Urothelium cell line (cell line): Measurements from ENCODE around the gene BZW1.
"Not testable (repeated sequence)": the region's sequence is repeated elsewhere in the genome, so short reads cannot be mapped to it uniquely, and the experiment has no call there.

Experiments used
- DNase-seq: peaks from one replicate; pipeline ENCODE4 v3.0.0; 2011; ENCODE audit warnings: low spot score, mixed read lengths
- FAIRE-seq: peaks from 2 replicates; lab custom pipeline; 2011; peaks lifted over from hg19 to GRCh38; lab: Jason Lieb, UNC

Gene BZW1

DNA sequence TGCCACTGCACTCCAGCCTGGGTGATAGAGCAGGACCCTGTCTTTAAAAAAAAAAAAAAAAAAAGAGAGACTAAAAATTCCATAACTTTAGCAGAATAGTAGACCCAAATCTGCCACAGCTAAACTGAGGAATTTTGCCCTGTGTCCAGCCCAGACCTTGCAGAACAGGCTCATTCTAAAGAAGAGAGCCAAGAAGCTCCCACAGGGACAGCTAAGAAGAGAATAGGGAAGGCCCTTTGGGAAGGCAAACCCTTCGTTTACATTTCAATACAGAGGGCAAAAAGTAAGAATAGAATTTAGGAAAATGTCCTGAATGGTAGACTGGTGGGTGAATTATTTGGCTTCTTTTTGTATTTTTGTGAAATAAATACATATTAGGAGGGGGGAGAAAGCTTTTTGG lies 21.5 kb upstream of the BZW1 start:
- FAIRE-seq (no peak), DNase-seq (no peak)

DNA sequence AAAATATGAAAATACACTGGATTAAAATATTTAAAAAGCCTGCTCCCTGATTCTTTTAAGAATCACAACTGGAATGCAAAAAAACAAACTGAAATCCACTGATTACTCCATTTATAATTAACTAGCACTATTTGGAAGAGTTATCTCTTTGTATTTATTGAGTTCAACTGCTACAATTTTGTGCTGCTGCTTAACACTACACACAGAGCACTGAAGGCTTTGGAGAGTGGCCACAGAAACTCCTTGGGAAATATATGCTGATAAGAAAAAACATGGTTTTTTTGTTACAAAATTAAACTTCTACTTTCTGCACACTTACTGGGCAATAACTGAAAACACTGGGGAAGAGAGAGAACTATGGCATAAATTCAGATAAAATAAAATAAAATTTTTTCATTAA lies 19.8 kb upstream of the BZW1 start:
- no peak for FAIRE-seq
- no peak for DNase-seq

DNA sequence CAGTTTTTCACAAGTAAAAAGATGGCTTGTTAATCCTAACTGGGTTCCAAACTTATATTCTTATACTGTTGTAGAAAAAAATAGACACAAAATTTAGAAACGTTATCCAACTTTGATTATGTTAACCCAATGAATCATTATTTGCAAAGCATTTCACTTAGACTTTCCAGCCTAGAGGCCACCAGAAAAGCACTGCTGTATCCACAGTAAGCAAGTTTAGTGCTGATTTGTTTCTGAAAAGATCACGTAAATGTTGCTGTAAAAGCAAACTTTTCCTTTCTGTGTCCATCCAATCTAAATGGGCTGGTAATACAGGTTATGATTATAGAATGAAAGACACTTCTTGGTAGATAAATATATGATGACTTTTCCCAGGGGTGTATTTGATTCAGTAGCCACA lies 17.6 kb upstream of the BZW1 start:
- no peak for DNase-seq
- FAIRE-seq = no peak

GRCh38 chr2:200795028-200795440 lies 16.7 kb upstream of the BZW1 start:
- DNase-seq (no peak), FAIRE-seq (no peak)

- FAIRE-seq (no peak), DNase-seq (no peak)
Observed at GRCh38 chr2:200796561-200796960, 15.1 kb upstream of the BZW1 start.

DNA sequence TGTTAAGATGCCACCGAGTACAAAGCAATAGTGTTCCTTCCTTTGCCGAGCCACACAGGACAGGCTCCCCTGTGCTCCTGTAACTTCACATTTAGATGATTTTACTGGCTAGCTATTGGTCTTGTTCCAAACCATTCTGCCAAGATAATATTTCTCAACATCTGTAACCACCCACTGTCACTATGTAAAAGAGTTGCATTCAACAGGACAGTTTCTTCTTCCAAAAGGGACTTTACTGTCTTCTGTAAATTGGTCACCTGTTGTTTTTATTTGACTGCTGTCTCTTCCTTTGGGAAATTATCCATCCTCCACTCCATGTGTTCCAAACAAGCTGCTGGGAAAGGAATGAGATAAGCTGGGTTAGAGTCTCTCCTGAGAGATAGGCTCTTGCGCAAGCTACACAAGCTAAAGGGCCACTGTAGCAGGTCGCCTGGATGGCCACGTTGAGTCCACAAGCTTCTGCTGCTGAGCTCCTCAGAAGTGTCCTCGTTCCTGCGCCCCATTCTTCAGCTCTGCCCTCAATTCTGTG lies 14.4 kb upstream of the BZW1 start:
- no peak for DNase-seq
- no peak for FAIRE-seq

DNA sequence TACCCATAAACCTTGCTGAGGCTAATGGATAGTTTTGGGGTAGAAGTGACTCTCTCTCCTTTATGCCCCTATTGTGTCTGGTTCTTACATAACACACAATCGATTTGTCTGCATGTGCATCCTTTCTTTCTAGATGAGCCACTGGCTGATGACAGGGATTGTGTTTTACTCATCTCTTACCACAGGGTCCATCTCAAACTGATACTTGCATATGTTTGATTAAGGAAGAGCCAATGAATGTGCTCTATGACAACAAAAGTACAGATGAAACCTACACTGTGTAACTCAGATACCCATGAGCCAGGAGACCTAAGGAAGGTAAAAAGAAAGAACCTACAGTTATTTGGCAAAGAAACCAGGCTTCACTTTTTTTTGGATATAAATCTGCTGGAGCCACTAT lies 13.2 kb upstream of the BZW1 start:
- FAIRE-seq = no peak
- no peak for DNase-seq

- FAIRE-seq = no peak
- no peak for DNase-seq
Observed at GRCh38 chr2:200800458-200800857, 11.3 kb upstream of the BZW1 start.

GRCh38 chr2:200801431-200801830 lies 10.3 kb upstream of the BZW1 start:
- not testable (repeated sequence) for DNase-seq, FAIRE-seq

GRCh38 chr2:200809506-200810251 lies 2.0 kb upstream of the BZW1 start:
- FAIRE-seq (no peak), DNase-seq (no peak)

GRCh38 chr2:200810252-200810997 lies 1.3 kb upstream of the BZW1 start:
- FAIRE-seq (no peak), DNase-seq (no peak)

- FAIRE-seq (no peak), DNase-seq (no peak)
Observed at GRCh38 chr2:200810998-200811332, 745 bp upstream of the BZW1 start.

GRCh38 chr2:200812122-200813022 lies 662 bp downstream of the BZW1 start:
- FAIRE-seq (no peak), DNase-seq (peak; percentile 75)

GRCh38 chr2:200814276-200814815 lies 2.6 kb downstream of the BZW1 start:
- DNase-seq = no peak
- no peak for FAIRE-seq

- no peak for DNase-seq
- FAIRE-seq = no peak
Observed at GRCh38 chr2:200814917-200815316, 3.2 kb downstream of the BZW1 start.

- not testable (repeated sequence) for DNase-seq, FAIRE-seq
Observed at GRCh38 chr2:200818732-200819131, 7.0 kb downstream of the BZW1 start.

DNA sequence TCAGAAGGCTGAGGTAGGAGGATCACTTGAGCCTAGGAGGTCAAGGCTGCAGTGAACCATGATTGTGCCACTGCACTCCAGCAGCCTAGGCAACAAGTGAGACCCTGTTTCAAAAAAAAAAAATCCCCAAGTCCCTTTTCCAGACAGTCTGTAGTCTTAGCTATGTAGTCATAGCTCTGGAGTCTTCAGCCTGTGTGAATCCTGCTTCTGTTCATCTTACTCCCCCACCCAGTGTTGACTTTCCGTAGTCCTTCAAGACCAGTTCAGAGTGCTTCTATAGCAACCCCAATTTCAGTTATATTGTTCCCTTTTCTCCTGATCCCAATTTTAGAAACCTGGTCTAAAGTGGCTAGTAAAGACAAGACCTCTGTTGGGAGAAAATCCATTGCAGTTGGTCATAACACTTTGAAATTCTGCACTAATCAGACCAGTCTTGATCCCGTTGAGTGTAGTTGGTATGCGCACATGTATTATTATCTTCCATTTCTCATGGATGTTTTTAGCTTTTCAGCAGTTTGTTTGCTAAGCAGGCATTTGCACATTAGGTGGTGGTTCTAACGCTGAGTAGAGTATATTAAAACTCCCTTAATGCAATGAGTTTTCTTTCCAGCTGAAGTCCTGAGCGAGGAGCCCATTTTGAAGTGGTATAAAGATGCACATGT lies 9.0 kb downstream of the BZW1 start:
- no peak for DNase-seq
- FAIRE-seq = no peak

DNA sequence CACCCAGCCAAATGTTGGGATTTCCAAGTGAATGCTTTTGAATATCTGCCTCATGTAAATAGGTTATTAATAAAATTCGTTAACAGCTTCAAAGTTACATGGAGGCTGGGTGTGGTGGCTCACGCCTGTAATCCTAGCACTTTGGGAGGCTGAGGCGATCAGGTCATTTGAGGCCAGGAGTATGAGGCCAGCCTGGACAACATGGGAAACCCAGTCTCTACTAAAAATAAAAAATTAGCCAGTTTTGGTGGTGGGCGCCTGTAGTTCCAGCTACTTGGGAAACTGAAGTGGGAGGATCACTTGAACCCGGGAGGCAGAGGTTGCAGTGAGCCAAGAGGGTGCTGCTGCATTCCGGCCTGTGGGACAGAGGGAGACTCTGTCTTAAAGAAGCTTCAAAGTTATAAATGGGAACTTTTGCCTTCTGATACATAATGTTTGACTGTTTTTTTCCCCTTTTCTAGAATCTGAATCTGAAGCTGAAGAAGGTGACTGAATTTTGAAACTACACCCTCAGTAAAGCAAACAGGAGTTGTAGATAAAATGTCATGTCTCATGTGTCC lies 10.1 kb downstream of the BZW1 start:
- FAIRE-seq (no peak), DNase-seq (no peak)

GRCh38 chr2:200828104-200828503 lies 16.4 kb downstream of the BZW1 start:
- no peak for FAIRE-seq
- DNase-seq = no peak
